GM18502 (cell line): ENCODE measurements around the gene CAPZA3.
"Not testable (repeated sequence)": the region's sequence is repeated elsewhere in the genome, so short reads cannot be mapped to it uniquely, and the experiment has no call there.

Source experiments
- ATAC-seq: cut with Tn5 transposase; IDR thresholded peaks from one replicate; pipeline ENCODE4 v1.9.1; 2021; ENCODE audit warnings: mild to moderate bottlenecking; ENCODE audit not compliant: unreplicated experiment, poor library complexity

Gene CAPZA3

GRCh38 chr12:18752947-18753346 lies 15.0 kb downstream of the CAPZA3 start:
- ATAC-seq = no peak

- ATAC-seq = no peak
Observed at GRCh38 chr12:18753481-18754123, 15.7 kb downstream of the CAPZA3 start.

- ATAC-seq = no peak
Observed at GRCh38 chr12:18754124-18754707, 16.3 kb downstream of the CAPZA3 start.

- no peak for ATAC-seq
Observed at GRCh38 chr12:18755341-18755740, 17.4 kb downstream of the CAPZA3 start.

GRCh38 chr12:18766479-18766878 lies 28.6 kb downstream of the CAPZA3 start:
- ATAC-seq = not testable (repeated sequence)

GRCh38 chr12:18782827-18783226 lies 44.9 kb downstream of the CAPZA3 start:
- ATAC-seq = no peak

GRCh38 chr12:18785465-18785864 lies 47.5 kb downstream of the CAPZA3 start:
- not testable (repeated sequence) for ATAC-seq
